ENCODE data around the gene CBR4.
"Not testable (repeated sequence)": the region's sequence is repeated elsewhere in the genome, so short reads cannot be mapped to it uniquely, and the experiment has no call there.

CBR4 gene

GRCh38 chr4:169042608-169043007 is 32.6 kb upstream of the CBR4 start:
- H3K4me3 ChIP-seq (ENCODE audit: low read depth, low read length) = no peak overlapping the region
- no peak for TF ChIP-seq CTCF (IDR thresholded peaks at IDR 0.05; ENCODE audit: low read depth, low read length, missing control alignments)
- in situ Hi-C loops (cut with HindIII; ENCODE audit: low sequenced_read_pairs) = no loop called here
- DNase-seq (ENCODE audit: low read depth) = no peak

- H3K4me3 ChIP-seq (ENCODE audit: low read depth, low read length) = no peak overlapping the region
- no peak for TF ChIP-seq CTCF (IDR thresholded peaks at IDR 0.05; ENCODE audit: low read depth, low read length, missing control alignments)
- in situ Hi-C loops (cut with HindIII; ENCODE audit: low sequenced_read_pairs) = no loop called here
- DNase-seq (ENCODE audit: low read depth) = no peak
Measured at GRCh38 chr4:169040559-169041261, 30.7 kb upstream of the CBR4 start.

GRCh38 chr4:169039251-169039954 is 29.3 kb upstream of the CBR4 start:
- no peak for TF ChIP-seq CTCF (IDR thresholded peaks at IDR 0.05; ENCODE audit: low read depth, low read length, missing control alignments)
- H3K4me3 ChIP-seq (ENCODE audit: low read depth, low read length) = no peak overlapping the region
- DNase-seq (ENCODE audit: low read depth) = no peak
- in situ Hi-C loops (cut with HindIII; ENCODE audit: low sequenced_read_pairs) = no loop called here

GRCh38 chr4:169037506-169037905 is 27.5 kb upstream of the CBR4 start:
- DNase-seq (ENCODE audit: low read depth) = no peak
- in situ Hi-C loops (cut with HindIII; ENCODE audit: low sequenced_read_pairs) = no loop called here
- TF ChIP-seq CTCF (IDR thresholded peaks at IDR 0.05; ENCODE audit: low read depth, low read length, missing control alignments) = no peak
- H3K4me3 ChIP-seq (ENCODE audit: low read depth, low read length) = no peak overlapping the region

- H3K4me3 ChIP-seq (ENCODE audit: low read depth, low read length); DNase-seq (ENCODE audit: low read depth); in situ Hi-C loops (cut with HindIII; ENCODE audit: low sequenced_read_pairs): not testable (repeated sequence)
Measured at GRCh38 chr4:169035871-169036620, 26.0 kb upstream of the CBR4 start.

GRCh38 chr4:169033660-169034059 is 23.6 kb upstream of the CBR4 start:
- DNase-seq (ENCODE audit: low read depth) = no peak
- in situ Hi-C loops (cut with HindIII; ENCODE audit: low sequenced_read_pairs) = no loop called here
- TF ChIP-seq CTCF (IDR thresholded peaks at IDR 0.05; ENCODE audit: low read depth, low read length, missing control alignments) = no peak
- H3K4me3 ChIP-seq (ENCODE audit: low read depth, low read length) = no peak overlapping the region
